Mesendoderm (in vitro differentiated cells): ENCODE measurements around the gene LCE1E.

Experiments used
- DNase-seq: peaks from one replicate; pipeline ENCODE4 v3.0.0; 2013
- H2AK5ac ChIP-seq: 2 replicates; pipeline ENCODE4 v1.6.1; 2013; ENCODE audit warnings: low read length, inconsistent platforms
- H2BK120ac ChIP-seq: 2 replicates; pipeline ENCODE4 v1.6.1; 2013; ENCODE audit warnings: low read depth, mild to moderate bottlenecking, low read length, moderate library complexity, mixed read lengths
- H2BK15ac ChIP-seq: replicated peaks from 2 replicates; pipeline ENCODE4 v1.6.1; 2013; ENCODE audit warnings: low read depth, mild to moderate bottlenecking, moderate library complexity
- H2BK5ac ChIP-seq: 2 replicates; pipeline ENCODE4 v1.6.1; 2013; ENCODE audit warnings: low read length, inconsistent platforms
- H3K18ac ChIP-seq: 2 replicates; pipeline ENCODE4 v1.6.1; 2013; ENCODE audit warnings: mild to moderate bottlenecking, low read length, mixed read lengths
- H3K23ac ChIP-seq: one replicate; pipeline ENCODE4 v1.6.1; 2013; ENCODE audit warnings: low read length
- H3K27ac ChIP-seq: 2 replicates; pipeline ENCODE4 v1.5.1; 2013; ENCODE audit warnings: low read depth, mild to moderate bottlenecking, inconsistent platforms, low read length, moderate library complexity
- H3K27me3 ChIP-seq: 2 replicates; pipeline ENCODE4 v1.6.1; 2013; ENCODE audit warnings: low read length, control low read depth, mild to moderate bottlenecking, inconsistent platforms; ENCODE audit not compliant: insufficient read depth, poor library complexity
- H3K36me3 ChIP-seq: 2 replicates; pipeline ENCODE4 v1.6.1; 2013; ENCODE audit warnings: low read length, inconsistent platforms; ENCODE audit not compliant: control insufficient read depth, insufficient read depth
- H3K4ac ChIP-seq: one replicate; pipeline ENCODE4 v1.6.1; 2013; ENCODE audit warnings: low read depth, mild to moderate bottlenecking, low read length, moderate library complexity
- H3K4me1 ChIP-seq: 2 replicates; pipeline ENCODE4 v1.6.1; 2013; ENCODE audit warnings: low read depth, low read length, inconsistent platforms; ENCODE audit not compliant: control insufficient read depth
- H3K4me2 ChIP-seq: 2 replicates; pipeline ENCODE4 v1.6.1; 2013; ENCODE audit warnings: low read length
- H3K4me3 ChIP-seq: 2 replicates; pipeline ENCODE4 v1.5.1; 2013; ENCODE audit warnings: mild to moderate bottlenecking, low read length
- H3K56ac ChIP-seq: one replicate; pipeline ENCODE4 v1.6.1; 2013; ENCODE audit warnings: low read length
- H3K79me1 ChIP-seq: 2 replicates; pipeline ENCODE4 v1.6.1; 2013; ENCODE audit warnings: low read length, inconsistent platforms
- H3K79me2 ChIP-seq: 2 replicates; pipeline ENCODE4 v1.6.1; 2013; ENCODE audit warnings: mild to moderate bottlenecking, low read length; ENCODE audit not compliant: control insufficient read depth, insufficient read depth
- H3K9ac ChIP-seq: 2 replicates; pipeline ENCODE4 v1.6.1; 2013; ENCODE audit warnings: low read length, inconsistent platforms
- H4K5ac ChIP-seq: one replicate; pipeline ENCODE4 v1.6.1; 2013; ENCODE audit warnings: low read length
- H4K8ac ChIP-seq: one replicate; pipeline ENCODE4 v1.6.1; 2013; ENCODE audit warnings: low read depth, mild to moderate bottlenecking, control low read depth, low read length, moderate library complexity
- WGBS: extraction: QIAGEN DNeasy Blood & Tissue Kit; methylation state at CpG from one replicate; pipeline ENCODE4 v1.1.7; 2013; ENCODE audit warnings: low lambda C conversion rate, missing lambda C conversion rate; ENCODE audit not compliant: insufficient coverage; ENCODE audit errors: extremely low coverage; 5-methylcytosine and 5-hydroxymethylcytosine counted together

LCE1E gene

GRCh38 chr1:152758636-152759035 lies 27.4 kb upstream of the LCE1E start:
- H2BK120ac ChIP-seq: no peak overlapping the region
- no peaks in the 10 kb centered on the region for H3K36me3 ChIP-seq
- H3K27ac ChIP-seq: no peak overlapping the region
- no peak overlapping the region for H4K5ac ChIP-seq
- no peak overlapping the region for H3K18ac ChIP-seq
- H4K8ac ChIP-seq: no peak overlapping the region
- no peak overlapping the region for H3K56ac ChIP-seq
- H3K4me1 ChIP-seq: no peaks in the 10 kb centered on the region
- no peak overlapping the region for H3K4me2 ChIP-seq
- no peak overlapping the region for H2AK5ac ChIP-seq
- WGBS: no CpG with 5 or more reads among the region's 4 CpGs
- H3K9ac ChIP-seq: no peak overlapping the region
- no peak overlapping the region for H2BK5ac ChIP-seq
- H2BK15ac ChIP-seq: no peak overlapping the region
- no peaks in the 10 kb centered on the region for H3K27me3 ChIP-seq
- H3K23ac ChIP-seq: no peak overlapping the region
- H3K79me1 ChIP-seq: no peaks in the 10 kb centered on the region
- DNase-seq: no peak
- no peak overlapping the region for H3K4me3 ChIP-seq
- H3K79me2 ChIP-seq: no peaks in the 10 kb centered on the region
- H3K4ac ChIP-seq: no peak overlapping the region

GRCh38 chr1:152759453-152760173 lies 26.4 kb upstream of the LCE1E start:
- Histone ChIP-seq H3K9ac (no peak overlapping the region), H2BK120ac (no peak overlapping the region), H3K23ac (no peak overlapping the region), H3K36me3 (no peaks in the 10 kb centered on the region), H3K4me3 (no peak overlapping the region), H3K56ac (no peak overlapping the region), H3K4ac (no peak overlapping the region), H3K79me1 (no peaks in the 10 kb centered on the region), H2BK5ac (no peak overlapping the region), H3K27me3 (no peaks in the 10 kb centered on the region), H3K4me2 (no peak overlapping the region), H3K4me1 (no peaks in the 10 kb centered on the region), H3K18ac (no peak overlapping the region), H2AK5ac (no peak overlapping the region), H4K5ac (no peak overlapping the region), H4K8ac (no peak overlapping the region), H2BK15ac (no peak overlapping the region), H3K27ac (no peak overlapping the region), H3K79me2 (no peaks in the 10 kb centered on the region)
- no CpG with 5 or more reads among the region's 8 CpGs for WGBS
- no peak for DNase-seq

GRCh38 chr1:152760551-152761190 lies 25.4 kb upstream of the LCE1E start:
- Histone ChIP-seq H2BK15ac (no peak overlapping the region), H3K4ac (no peak overlapping the region), H3K4me1 (no peaks in the 10 kb centered on the region), H3K27ac (no peak overlapping the region), H3K9ac (no peak overlapping the region), H3K56ac (no peak overlapping the region), H3K4me2 (no peak overlapping the region), H2BK5ac (no peak overlapping the region), H2BK120ac (no peak overlapping the region), H3K79me2 (no peaks in the 10 kb centered on the region), H3K4me3 (no peak overlapping the region), H3K27me3 (no peaks in the 10 kb centered on the region), H3K36me3 (no peaks in the 10 kb centered on the region), H3K18ac (no peak overlapping the region), H4K8ac (no peak overlapping the region), H2AK5ac (no peak overlapping the region), H3K79me1 (no peaks in the 10 kb centered on the region), H3K23ac (no peak overlapping the region), H4K5ac (no peak overlapping the region)
- no CpG with 5 or more reads among the region's 31 CpGs for WGBS
- no peak for DNase-seq

DNA sequence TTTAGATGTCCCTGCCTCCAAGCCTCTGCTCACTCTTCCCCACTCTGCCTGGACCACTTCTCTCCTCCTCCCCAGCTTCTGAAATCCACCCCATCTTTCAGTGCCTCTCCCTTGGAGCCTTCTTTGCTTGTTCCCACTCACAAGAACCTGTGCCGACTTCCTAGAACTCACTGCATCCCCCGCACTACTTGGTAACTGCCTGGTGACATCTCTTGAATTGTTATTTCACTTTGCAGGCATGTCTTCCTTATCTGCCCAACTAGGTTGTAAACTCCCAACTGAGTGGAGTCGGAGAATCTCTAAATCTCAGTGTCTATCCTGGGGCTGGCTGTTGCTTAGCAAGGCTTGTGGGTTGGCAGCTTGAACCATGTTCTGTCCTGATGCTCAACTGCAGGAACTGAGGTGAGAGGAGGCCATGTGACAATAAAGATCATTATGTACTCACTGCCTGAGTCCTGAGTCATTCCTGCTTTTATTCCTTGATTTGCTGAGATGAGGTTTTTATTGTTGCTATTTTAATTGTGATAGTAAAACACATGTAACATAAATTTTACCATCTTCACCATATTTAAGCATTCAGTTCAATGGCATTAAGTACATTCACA lies 24.3 kb upstream of the LCE1E start:
- DNase-seq: no peak
- Histone ChIP-seq H2BK15ac (no peak overlapping the region), H4K5ac (no peak overlapping the region), H3K9ac (no peak overlapping the region), H3K79me1 (no peaks in the 10 kb centered on the region), H3K27me3 (no peaks in the 10 kb centered on the region), H3K79me2 (no peaks in the 10 kb centered on the region), H3K27ac (no peak overlapping the region), H3K4ac (no peak overlapping the region), H3K18ac (no peak overlapping the region), H3K23ac (no peak overlapping the region), H2BK120ac (no peak overlapping the region), H3K4me1 (no peaks in the 10 kb centered on the region), H3K56ac (no peak overlapping the region), H4K8ac (no peak overlapping the region), H3K36me3 (no peaks in the 10 kb centered on the region), H3K4me3 (no peak overlapping the region), H2AK5ac (no peak overlapping the region), H3K4me2 (no peak overlapping the region), H2BK5ac (no peak overlapping the region)
- WGBS: no CpG with 5 or more reads among the region's 3 CpGs

- no peak overlapping the region for H2BK5ac ChIP-seq
- no CpG with 5 or more reads among the region's 8 CpGs for WGBS
- H2BK120ac ChIP-seq: no peak overlapping the region
- H3K56ac ChIP-seq: no peak overlapping the region
- no peak overlapping the region for H3K4me2 ChIP-seq
- H3K18ac ChIP-seq: no peak overlapping the region
- H3K79me1 ChIP-seq: no peaks in the 10 kb centered on the region
- peak overlapping the region; percentile 15 for H3K4me3 ChIP-seq
- H3K27ac ChIP-seq: no peak overlapping the region
- H3K27me3 ChIP-seq: no peaks in the 10 kb centered on the region
- peak; percentile 1 for DNase-seq
- no peak overlapping the region for H4K5ac ChIP-seq
- no peak overlapping the region for H3K23ac ChIP-seq
- no peak overlapping the region for H2BK15ac ChIP-seq
- H3K79me2 ChIP-seq: no peaks in the 10 kb centered on the region
- no peaks in the 10 kb centered on the region for H3K4me1 ChIP-seq
- H3K9ac ChIP-seq: no peak overlapping the region
- no peak overlapping the region for H4K8ac ChIP-seq
- H2AK5ac ChIP-seq: no peak overlapping the region
- H3K36me3 ChIP-seq: no peaks in the 10 kb centered on the region
- H3K4ac ChIP-seq: no peak overlapping the region
Observed at GRCh38 chr1:152768847-152769533, 17.1 kb upstream of the LCE1E start.
